CD4-positive, alpha-beta T cell (primary cell): Measurements from ENCODE around the gene CRIM1. TPM values are rescaled to one million over a fixed set of nuclear protein-coding genes. Genes with fewer than 3 reads are reported as not detected.

Source experiments
- ATAC-seq: fragments of 200-7000 bp; cut with Tn5 transposase; one replicate; pipeline ENCODE4 v1.10.0; 2022; ENCODE audit warnings: mild to moderate bottlenecking; ENCODE audit not compliant: poor library complexity
- CTCF ChIA-PET: fragments of 350-600 bp; sonication (Branson Sonifier 250); formaldehyde crosslinking; loops from one replicate; lab custom pipeline; 2021; ENCODE audit warnings: antibody characterized with exemption, inconsistent platforms; lab: Charles Lee
- POLR2A ChIA-PET: fragments of 350-600 bp; sonication (Branson Sonifier 250); formaldehyde crosslinking; loops from one replicate; lab custom pipeline; 2021; ENCODE audit warnings: antibody characterized with exemption, inconsistent platforms; lab: Charles Lee
- DNase-seq, 14 experiments: peaks; one replicate each; pipeline ENCODE4 v3.0.0-alpha.2; 2013 to 2020; ENCODE audit warnings: mixed read lengths in 2 of 14
- H3K27ac ChIP-seq, 2 donors: one replicate each; pipeline versions ENCODE4 v1.5.1 to v1.7.0; 2013; ENCODE audit warnings: low read length in 2 of 2, low read depth in 1 of 2, mild to moderate bottlenecking in 1 of 2
- H3K27me3 ChIP-seq, 2 experiments: 1 replicate in 1 of 2; 2 replicates in 1 of 2; pipeline versions ENCODE4 v1.6.1 to v1.7.0; 2013; ENCODE audit warnings: low read length in 2 of 2, control low read depth in 1 of 2, mild to moderate bottlenecking in 1 of 2, moderate library complexity in 1 of 2; ENCODE audit not compliant: insufficient read depth in 2 of 2, control insufficient read depth in 1 of 2
- H3K36me3 ChIP-seq: one replicate; pipeline ENCODE4 v1.6.1; 2013; ENCODE audit warnings: low read length, control low read depth; ENCODE audit not compliant: insufficient read depth
- H3K4me1 ChIP-seq: one replicate; pipeline ENCODE4 v1.6.1; 2013; ENCODE audit warnings: low read length, control low read depth; ENCODE audit not compliant: insufficient read depth
- H3K4me3 ChIP-seq: one replicate; pipeline ENCODE4 v1.5.1; 2013; ENCODE audit warnings: mild to moderate bottlenecking, low read length, moderate library complexity
- H3K9me3 ChIP-seq, 2 experiments: 1 replicate in 1 of 2; 2 replicates in 1 of 2; pipeline versions ENCODE4 v1.6.1 to v1.7.0; 2013; ENCODE audit warnings: low read length in 2 of 2, mild to moderate bottlenecking in 2 of 2, control low read depth in 1 of 2, moderate library complexity in 1 of 2; ENCODE audit not compliant: control insufficient read depth in 1 of 2, insufficient read depth in 1 of 2
- H3K27ac Mint-ChIP-seq: one replicate; pipeline ENCODE4 v1.8.0; 2020; ENCODE audit warnings: mixed read lengths
- H3K27me3 Mint-ChIP-seq: one replicate; pipeline ENCODE4 v1.8.0; 2021; ENCODE audit warnings: mixed read lengths
- H3K36me3 Mint-ChIP-seq: one replicate; pipeline ENCODE4 v1.8.0; 2021; ENCODE audit warnings: low read depth, mixed read lengths
- H3K4me1 Mint-ChIP-seq: one replicate; pipeline ENCODE4 v1.8.0; 2021; ENCODE audit warnings: low read depth, mixed read lengths
- H3K4me3 Mint-ChIP-seq: one replicate; pipeline ENCODE4 v1.8.0; 2020; ENCODE audit warnings: mild to moderate bottlenecking, mixed read lengths
- H3K9me3 Mint-ChIP-seq: one replicate; pipeline ENCODE4 v1.8.0; 2020; ENCODE audit warnings: mixed read lengths
- intact Hi-C, 2 experiments: fragments of 100-400 bp; cut with DNase I in 1 of 2; cut with micrococcal nuclease in 1 of 2; formaldehyde crosslinking; loops; one replicate each; pipeline versions ENCODE4 v1.15.1 to v1.9.0; 2023 to 2025; cut with DNase I, micrococcal nuclease
- total RNA-seq, 174 experiments: library from RNA in 2 of 174; stranded (reverse) in 2 of 174; gene quantifications; one replicate each; pipeline ENCODE4 v1.2.3 and lab custom pipeline; 2021 to 2026
- TF ChIP-seq, protein P1 (sequence below): fragments of 200-600 bp; IDR thresholded peaks from one replicate; pipeline ENCODE4 v1.8.0; 2022; ENCODE audit warnings: antibody characterized with exemption, mild to moderate bottlenecking

The CRIM1 gene
- total RNA-seq, 2 experiments from 2014 or later = 1.1 to 1.7 TPM

DNA sequence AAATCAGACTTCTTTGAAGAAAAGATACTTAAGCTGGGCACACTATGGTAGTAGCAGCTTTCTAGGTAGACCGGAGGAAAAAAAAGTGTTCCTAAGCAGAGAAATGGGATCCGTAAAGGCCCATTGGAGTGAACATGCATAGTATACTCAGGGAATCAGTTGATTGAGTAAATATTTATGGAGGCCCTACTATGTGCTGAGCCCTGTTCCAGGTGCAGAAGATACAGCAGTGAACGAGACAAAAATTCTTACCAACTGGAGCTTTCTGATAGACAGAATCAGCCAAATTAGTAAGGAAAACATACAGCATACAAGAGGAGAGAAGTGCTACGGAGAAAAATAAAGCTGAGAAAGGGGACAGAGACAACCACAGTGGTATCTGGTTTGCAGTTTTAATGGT is 28.1 kb downstream of the CRIM1 start:
- Mint-ChIP-seq H3K36me3 (no peaks in the 10 kb centered on the region), H3K4me3 (no peak overlapping the region), H3K27me3 (no peaks in the 10 kb centered on the region), H3K27ac (no peak overlapping the region), H3K9me3 (no peaks in the 10 kb centered on the region), H3K4me1 (peaks cover 10% of the 10 kb centered on the region)
- intact Hi-C loops = no loop called here
- no peaks in the 10 kb centered on the region for H3K4me1 ChIP-seq
- no peak overlapping the region for H3K4me3 ChIP-seq
- no peaks in the 10 kb centered on the region for H3K27me3 ChIP-seq
- H3K36me3 ChIP-seq = no peaks in the 10 kb centered on the region
- no peaks in the 10 kb centered on the region for H3K9me3 ChIP-seq
- H3K27ac ChIP-seq = no peak overlapping the region
- ChIA-PET POLR2A (no interaction called here), CTCF (no interaction called here)
- ATAC-seq (no peak), DNase-seq (no peak)
- TF ChIP-seq, protein P1, sequence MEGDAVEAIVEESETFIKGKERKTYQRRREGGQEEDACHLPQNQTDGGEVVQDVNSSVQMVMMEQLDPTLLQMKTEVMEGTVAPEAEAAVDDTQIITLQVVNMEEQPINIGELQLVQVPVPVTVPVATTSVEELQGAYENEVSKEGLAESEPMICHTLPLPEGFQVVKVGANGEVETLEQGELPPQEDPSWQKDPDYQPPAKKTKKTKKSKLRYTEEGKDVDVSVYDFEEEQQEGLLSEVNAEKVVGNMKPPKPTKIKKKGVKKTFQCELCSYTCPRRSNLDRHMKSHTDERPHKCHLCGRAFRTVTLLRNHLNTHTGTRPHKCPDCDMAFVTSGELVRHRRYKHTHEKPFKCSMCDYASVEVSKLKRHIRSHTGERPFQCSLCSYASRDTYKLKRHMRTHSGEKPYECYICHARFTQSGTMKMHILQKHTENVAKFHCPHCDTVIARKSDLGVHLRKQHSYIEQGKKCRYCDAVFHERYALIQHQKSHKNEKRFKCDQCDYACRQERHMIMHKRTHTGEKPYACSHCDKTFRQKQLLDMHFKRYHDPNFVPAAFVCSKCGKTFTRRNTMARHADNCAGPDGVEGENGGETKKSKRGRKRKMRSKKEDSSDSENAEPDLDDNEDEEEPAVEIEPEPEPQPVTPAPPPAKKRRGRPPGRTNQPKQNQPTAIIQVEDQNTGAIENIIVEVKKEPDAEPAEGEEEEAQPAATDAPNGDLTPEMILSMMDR = no peak

DNA sequence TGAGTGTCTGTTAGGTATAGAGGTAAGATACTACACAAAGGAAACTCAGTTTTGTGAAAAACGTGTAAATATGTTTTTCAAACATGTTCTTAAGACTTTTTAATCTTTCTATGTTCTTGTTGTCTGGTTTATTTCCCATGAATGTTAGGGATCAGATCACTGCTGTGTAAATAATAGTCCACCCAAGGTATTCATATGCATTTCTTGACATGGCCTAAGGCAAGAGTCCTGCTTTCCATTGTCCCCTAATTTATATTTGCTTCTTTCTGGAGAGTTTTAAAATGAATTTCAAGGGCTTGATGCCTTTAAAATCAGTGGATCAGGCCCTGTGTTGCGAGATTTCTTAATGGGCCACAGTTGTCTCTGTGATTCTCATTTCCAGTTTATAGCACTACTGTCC is 28.9 kb downstream of the CRIM1 start:
- H3K27ac ChIP-seq = no peak overlapping the region
- Mint-ChIP-seq H3K27ac (no peak overlapping the region), H3K4me1 (peaks cover 10% of the 10 kb centered on the region), H3K9me3 (no peaks in the 10 kb centered on the region), H3K36me3 (no peaks in the 10 kb centered on the region), H3K27me3 (no peaks in the 10 kb centered on the region), H3K4me3 (no peak overlapping the region)
- no peaks in the 10 kb centered on the region for H3K9me3 ChIP-seq
- intact Hi-C loops = no loop called here
- POLR2A ChIA-PET = no interaction called here
- TF ChIP-seq, protein P1 = no peak
- no peak overlapping the region for H3K4me3 ChIP-seq
- DNase-seq (no peak), ATAC-seq (no peak)
- H3K36me3 ChIP-seq = no peaks in the 10 kb centered on the region
- CTCF ChIA-PET = no interaction called here
- H3K4me1 ChIP-seq = no peaks in the 10 kb centered on the region
- H3K27me3 ChIP-seq = no peaks in the 10 kb centered on the region

GRCh38 chr2:36385603-36386002 is 30.0 kb downstream of the CRIM1 start:
- H3K4me1 ChIP-seq = no peaks in the 10 kb centered on the region
- Mint-ChIP-seq H3K27ac (no peak overlapping the region), H3K9me3 (no peaks in the 10 kb centered on the region), H3K4me3 (no peak overlapping the region), H3K27me3 (no peaks in the 10 kb centered on the region), H3K4me1 (peaks cover 10% of the 10 kb centered on the region), H3K36me3 (no peaks in the 10 kb centered on the region)
- no peaks in the 10 kb centered on the region for H3K36me3 ChIP-seq
- no peak overlapping the region for H3K27ac ChIP-seq
- no peaks in the 10 kb centered on the region for H3K27me3 ChIP-seq
- CTCF ChIA-PET = no interaction called here
- H3K9me3 ChIP-seq = no peaks in the 10 kb centered on the region
- ATAC-seq (no peak), DNase-seq (no peak)
- no peak overlapping the region for H3K4me3 ChIP-seq
- TF ChIP-seq, protein P1 = no peak
- POLR2A ChIA-PET = no interaction called here
- intact Hi-C loops = no loop called here
